Measurements from ENCODE around the gene WDR6.
A peak's percentile ranks its signal among the peaks of the same experiment; 100 is the strongest.

WDR6 gene, protein sequence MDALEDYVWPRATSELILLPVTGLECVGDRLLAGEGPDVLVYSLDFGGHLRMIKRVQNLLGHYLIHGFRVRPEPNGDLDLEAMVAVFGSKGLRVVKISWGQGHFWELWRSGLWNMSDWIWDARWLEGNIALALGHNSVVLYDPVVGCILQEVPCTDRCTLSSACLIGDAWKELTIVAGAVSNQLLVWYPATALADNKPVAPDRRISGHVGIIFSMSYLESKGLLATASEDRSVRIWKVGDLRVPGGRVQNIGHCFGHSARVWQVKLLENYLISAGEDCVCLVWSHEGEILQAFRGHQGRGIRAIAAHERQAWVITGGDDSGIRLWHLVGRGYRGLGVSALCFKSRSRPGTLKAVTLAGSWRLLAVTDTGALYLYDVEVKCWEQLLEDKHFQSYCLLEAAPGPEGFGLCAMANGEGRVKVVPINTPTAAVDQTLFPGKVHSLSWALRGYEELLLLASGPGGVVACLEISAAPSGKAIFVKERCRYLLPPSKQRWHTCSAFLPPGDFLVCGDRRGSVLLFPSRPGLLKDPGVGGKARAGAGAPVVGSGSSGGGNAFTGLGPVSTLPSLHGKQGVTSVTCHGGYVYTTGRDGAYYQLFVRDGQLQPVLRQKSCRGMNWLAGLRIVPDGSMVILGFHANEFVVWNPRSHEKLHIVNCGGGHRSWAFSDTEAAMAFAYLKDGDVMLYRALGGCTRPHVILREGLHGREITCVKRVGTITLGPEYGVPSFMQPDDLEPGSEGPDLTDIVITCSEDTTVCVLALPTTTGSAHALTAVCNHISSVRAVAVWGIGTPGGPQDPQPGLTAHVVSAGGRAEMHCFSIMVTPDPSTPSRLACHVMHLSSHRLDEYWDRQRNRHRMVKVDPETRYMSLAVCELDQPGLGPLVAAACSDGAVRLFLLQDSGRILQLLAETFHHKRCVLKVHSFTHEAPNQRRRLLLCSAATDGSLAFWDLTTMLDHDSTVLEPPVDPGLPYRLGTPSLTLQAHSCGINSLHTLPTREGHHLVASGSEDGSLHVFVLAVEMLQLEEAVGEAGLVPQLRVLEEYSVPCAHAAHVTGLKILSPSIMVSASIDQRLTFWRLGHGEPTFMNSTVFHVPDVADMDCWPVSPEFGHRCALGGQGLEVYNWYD

DNA sequence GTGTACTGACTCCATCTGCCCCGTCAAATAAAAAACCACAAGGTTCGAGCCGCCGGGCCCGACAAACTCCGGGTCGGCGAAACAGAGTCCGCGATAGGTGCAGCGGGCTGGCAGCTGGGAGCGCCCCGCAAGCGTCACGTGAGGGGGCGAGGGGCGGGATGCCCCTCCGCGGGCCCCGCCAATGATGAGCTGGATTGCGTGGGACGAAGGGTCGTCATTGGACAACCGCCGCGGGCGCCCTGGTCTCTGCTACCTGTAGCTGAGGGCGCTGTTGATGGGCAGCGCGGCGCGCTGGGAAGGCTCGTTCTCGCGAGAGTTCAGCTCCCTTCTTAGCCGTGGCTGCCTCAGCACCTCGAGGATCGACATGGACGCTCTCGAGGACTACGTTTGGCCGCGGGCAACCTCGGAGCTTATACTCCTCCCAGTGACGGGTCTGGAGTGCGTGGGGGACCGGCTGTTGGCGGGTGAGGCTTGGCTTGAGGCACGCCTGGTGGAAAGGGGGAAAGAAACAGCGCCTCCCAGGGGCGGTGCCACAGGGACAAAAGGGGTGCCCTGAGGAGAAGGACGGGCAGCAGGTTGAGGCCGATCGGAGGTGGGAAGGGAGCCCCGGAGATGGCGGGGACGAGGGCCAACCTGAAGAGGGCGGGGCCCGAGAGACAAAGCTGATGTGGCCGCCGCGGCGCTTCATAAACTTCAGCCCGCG, at the start of gene WDR6:
Gene WDR6, plus strand, starts transcription at position 324 of the 703 bp plus-strand sequence. Its CDS starts 41 bp downstream, at position 365.
- DNase-seq, result peak; percentile 94 to 96

DNA sequence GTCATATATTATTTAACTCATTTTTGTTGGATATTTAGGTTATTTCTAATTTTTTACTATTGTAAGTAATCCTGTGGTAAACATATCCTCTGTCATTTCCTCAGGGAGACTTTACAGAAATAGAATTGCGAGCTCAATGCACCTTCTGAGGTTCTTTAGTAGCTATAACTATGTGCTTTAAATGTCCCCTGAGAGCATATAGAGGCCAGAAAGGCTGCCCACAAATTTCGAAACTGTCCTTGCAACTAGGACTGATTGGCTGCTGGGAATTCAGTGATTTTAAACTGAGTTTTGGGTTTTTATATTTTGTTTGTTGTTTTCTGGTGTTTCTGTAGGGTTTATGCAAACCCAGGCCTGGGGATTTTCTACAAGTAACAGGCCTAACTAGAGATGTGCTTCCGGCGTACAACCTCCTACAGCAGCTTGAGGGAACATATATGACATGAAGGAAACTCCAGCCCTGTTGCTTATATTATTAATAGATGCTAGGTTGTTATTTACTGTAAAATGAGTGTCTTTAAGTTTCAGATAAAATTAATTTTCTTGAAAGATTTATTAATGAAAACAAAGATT, 46.3 kb upstream of the WDR6 start:
- DNase-seq, result no peak

DNA sequence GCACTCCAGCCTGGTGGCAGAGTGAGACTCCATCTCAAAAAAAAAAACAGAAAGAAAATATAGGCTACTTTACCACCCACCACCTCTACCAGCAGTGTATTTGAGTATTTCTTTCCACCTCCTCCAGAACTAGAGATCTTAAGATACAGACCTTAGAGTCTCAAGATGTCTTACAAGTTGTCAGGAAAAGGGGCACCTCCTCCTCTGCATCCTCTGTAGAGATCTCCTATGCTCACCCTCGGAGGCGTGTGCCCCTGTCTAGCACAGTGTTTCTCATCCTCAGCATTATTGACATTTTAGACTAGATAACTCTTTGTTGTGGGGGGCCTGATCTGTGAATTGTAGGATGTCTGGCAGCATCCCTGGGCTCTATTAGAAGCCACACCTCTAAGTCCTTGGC, 44.9 kb upstream of the WDR6 start:
- DNase-seq, result no peak

DNA sequence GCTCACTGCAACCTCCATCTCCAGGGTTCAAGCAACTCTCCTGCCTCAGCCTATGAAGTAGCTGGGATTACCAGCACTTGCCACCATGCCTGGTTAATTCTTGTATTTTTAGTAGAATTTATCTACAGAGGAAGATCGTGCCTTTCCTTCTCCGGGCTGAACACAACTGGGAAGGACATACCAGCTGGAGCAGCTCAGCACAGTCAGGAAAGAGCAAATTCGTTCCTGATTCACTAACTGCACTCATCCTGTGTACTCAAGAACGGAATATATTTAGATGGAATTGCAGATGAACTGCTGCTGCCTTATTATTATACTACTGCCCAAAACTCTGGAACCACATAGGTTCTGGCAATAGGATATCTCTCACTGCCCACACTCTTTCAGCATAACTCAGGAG, 44.3 kb upstream of the WDR6 start:
- no peak for DNase-seq

DNA sequence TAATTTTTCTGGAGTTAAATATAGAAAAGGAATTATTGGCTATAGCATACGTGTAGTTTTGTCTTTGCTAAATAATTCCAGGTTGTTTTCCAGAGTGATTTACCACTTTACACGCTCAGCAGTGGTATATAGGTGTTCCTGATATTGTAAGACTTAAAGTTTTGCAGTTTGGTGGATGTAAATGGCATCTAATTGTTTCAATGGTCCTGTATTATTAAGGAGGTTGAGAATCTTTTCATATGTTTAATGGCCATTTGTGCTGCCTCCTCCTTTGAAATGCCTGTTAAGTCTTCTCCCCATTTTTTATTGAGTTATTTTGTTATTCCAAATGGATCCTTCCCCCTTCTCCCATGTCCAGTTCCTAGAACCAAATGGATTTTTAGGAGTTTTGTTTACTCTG, 43.6 kb upstream of the WDR6 start:
- DNase-seq, result no peak

DNA sequence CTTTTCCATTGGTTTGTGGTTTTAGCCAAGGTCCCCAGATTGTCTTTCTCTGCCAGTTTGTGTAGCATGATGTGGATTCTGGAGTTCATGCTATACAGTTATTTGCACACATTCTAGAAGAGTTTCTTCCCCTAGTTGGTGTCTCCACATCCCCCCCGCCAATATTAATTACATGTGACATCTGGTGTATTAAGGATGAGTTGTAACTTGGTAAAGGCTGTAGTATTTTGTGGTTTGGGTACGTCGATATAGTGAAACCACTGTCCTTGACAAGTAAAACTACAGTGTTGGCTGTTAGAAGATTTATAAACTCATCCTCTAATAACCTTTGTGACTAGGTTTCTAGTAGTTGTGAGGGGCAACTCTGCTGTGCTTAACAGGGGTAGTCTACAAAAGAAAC, 40.8 kb upstream of the WDR6 start:
- no peak for DNase-seq

DNA sequence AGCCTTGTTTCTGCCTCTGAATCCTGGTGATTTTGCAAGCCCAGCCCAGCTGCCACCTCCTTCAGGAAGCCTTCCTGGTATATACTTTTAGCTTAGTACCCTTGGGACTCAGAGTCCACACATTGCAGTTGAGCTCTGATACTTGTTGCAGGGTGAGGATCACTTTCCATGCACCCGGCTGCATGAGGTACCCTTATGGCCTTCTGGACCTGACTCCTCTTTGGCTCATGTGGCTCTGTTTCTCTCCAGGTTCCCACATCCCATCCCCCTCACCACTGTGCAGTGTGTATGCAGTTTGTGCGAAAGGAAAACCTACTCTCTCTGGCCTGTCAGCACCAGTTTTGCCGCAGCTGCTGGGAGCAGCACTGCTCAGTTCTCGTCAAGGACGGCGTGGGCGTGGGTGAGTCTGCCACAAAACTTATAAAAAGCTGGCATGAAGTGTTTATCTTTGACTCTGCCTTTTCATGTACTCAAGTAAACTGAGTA, 40.3 kb upstream of the WDR6 start:
- peak; percentile 24 to 41 for DNase-seq

DNA sequence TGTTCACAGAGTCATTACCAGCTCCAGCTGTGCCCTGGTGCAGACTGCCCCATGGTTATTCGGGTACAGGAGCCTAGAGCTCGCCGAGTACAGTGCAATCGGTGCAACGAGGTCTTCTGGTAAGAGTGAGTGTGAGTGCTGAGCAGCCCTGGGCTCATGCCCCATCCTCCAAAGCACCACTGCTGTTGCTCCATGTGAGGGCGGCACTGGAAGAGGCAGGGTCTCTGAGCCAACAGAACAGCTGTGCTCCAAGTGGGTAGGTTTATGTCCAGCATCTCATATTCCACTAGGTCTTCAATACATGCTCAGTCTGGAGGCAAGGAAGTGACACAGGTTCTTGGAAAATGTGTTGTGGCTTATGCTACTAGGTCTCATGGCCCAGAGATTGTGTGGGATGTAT, 36.6 kb upstream of the WDR6 start:
- DNase-seq, result no peak

DNA sequence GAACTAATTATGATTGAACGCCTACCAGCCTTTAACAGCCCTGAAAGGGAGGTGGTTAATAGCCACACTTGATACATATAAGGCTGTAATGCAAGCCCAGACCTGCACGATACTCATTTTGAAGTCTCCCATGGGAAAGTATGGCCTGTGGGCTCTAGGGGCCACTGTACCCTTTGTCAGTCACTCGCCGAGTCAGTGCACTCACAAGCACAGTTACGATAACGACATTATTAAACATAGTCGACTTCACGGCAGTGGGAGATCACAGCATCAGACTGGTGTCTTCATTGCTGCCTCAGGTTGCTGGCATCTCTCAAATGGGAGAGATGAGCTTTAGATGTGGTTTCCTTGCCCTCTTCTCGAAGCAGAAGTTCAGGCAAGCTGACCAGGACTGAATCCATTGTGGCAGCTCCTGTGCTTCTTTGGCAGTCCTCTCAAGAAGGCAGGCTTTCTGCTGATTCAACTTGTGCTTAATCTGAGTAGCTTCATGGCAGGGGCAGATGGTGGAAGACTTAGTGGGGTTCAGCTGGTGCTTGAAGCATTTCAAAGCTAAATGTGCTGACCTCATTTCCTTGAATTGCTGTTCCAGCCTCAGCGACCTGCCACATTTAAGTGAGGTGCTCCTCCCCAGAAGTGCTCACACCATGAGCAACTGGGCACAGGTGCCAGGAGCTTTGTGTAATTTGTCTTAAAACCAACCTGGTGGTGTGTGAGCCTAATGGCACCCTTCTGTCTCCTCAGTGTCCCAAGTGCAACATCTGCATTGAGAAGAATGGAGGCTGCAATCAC, 32.9 kb upstream of the WDR6 start:
- DNase-seq, result no peak

DNA sequence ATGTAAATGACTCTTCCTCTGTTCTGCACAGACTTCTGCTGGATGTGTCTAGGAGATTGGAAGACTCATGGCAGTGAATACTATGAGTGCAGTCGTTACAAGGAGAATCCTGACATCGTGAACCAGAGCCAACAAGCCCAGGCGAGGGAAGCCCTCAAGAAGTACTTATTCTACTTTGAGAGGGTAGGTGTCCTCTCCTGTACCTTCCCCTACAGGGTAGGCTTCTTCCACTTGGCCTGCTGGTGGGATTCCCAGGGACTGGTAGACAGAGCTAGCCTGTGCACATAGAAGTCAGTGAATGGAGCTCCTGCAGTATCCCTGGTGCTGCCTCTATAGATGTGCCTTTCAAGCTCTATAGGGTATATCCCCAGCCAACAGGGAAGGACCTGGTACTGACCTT, 27.7 kb upstream of the WDR6 start:
- no peak for DNase-seq

DNA sequence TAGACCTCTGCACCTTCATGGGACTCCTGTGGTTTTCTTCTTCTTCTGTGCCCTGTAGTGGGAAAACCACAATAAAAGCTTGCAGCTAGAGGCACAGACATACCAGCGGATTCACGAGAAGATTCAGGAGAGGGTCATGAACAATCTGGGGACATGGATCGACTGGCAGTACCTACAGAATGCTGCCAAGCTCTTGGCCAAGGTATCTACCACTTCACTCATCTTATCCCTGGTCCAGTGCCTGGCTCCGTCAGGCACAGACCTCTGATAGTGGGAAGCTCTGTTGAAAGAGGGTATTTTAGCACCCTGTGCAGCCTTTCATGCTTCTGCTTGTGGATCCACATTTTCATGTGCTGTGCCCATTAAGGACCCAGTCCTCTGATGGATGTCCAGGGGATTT, 26.9 kb upstream of the WDR6 start:
- no peak for DNase-seq

DNA sequence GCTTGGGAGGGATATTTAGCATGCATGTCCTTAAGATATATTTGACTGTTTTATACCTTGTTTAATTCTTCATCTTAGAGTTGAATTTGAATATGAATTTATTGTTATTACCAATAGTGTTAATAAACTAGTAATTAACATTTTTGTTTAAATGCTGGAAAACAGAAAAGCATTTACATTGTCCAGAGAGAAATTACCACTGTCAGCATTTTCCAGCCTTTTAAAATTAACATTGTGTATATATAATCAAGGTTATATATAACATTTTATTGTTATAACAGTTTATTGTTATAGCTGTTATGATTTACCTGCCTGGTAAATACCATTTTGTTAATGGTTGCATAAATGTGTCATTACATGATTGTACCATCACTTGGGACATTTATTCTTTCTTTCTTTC, 25.2 kb upstream of the WDR6 start:
- DNase-seq, result no peak

DNA sequence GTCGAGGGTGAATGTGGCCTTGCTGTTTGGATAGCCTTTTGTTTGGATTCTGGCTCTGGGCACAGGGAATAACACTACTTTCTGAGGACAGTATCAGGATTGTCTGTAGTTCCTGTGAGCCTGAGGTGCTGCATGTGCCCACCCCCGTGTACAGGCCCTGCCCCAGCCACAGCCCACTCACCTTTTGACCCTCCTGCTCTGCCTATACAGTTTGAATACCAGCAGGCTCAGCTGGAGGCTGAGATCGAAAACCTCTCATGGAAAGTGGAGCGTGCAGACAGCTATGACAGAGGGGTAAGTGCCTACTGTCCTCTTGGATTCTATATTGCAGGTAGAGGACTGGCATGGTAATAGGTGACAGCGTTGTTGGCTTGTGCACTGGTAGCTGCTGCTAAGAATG, 24.5 kb upstream of the WDR6 start:
- no peak for DNase-seq

DNA sequence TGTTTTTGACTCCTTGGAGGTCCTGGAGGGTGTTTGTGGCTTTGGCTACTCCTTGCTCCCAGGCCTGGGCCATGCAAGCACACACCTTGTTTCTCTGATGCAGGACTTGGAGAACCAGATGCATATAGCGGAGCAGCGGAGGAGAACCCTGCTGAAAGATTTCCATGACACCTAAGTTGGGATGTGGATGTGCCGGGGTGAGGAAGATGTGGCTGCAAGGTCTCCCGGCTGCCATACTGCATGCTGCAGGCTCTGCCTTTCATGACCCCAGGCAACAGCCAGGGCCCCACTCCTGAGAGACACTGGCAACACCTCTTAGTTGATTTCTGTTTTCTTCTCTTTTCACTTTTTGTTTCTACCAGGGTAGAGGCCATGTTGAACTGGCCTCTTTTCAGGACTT, 24.1 kb upstream of the WDR6 start:
- no peak for DNase-seq

DNA sequence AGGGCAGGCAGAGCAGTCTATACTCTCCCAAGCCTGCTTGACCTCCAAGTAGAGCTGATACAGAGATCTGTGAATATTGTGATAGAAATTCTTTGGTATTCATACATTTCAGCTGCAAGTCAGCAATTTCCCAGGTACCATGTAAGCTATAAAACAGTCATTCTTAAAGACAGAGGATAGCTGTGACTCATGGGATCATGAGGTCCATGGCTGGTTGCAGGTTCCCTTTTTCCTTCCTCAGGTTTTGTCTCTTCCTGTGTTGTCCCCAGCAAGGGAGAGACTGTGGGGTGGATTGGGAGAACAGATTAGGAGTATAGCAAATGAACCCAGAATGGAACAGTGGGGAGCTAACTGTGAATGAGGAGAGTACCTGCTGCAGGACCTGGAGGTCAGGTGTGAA, 22.5 kb upstream of the WDR6 start:
- DNase-seq, result no peak

DNA sequence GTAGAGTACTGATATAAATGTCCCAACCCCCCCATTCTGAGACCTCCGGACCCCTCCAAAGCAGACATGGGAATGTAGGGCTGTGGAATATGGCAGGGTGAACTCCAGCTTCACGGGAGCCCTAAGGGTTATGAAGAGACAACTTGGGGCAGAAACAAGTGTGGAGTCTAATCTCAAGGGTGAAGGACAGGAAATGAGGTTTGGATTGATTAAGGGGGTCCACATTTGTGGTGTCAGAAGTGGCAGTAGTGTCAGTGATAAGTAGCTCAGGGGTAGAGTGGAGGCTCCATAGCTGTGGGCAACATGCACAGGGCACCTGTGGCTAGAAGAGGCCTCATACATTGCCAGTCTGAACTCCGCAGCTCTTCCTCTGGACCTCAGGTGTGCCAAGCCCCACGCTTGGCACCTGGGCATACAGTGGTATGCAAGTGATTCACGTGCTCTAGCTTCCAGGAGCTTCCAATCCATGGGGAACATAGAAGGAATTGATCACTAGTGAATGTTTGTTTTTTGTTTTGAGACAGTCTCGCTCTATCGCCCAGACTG, 21.3 kb upstream of the WDR6 start:
- no peak for DNase-seq

DNA sequence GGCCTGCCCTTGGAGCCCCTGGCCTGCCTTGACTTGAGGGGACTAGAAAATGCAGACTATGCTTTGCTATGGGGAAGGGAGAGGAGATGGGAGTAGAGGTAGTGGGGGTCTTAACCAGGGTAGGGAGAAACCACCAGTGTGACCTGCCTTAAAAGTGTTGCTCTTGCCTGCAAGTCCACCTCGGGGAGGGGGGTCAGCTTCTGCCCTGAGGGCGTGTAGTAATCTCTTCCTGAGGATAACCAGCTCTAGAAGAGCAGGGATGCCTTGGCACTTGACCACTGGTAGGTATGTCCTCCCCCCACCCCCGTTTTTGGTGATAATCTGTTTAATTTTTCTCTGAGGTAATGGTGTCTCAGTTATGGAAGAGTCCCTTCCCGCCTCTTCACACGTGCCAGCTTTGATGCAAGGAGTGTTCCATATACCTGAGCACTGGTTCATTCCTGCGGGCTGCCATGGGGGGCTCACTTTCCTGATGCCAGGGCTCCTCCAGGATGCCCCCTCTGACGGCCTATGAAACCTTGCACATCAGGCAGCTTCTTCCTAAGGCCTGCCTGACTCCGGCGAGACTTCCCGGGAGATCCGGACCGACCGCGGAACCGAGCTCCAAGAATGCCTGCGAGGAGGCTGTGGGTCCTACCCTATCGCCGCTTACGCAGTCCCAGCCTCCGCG, 17.9 kb upstream of the WDR6 start:
- DNase-seq, result no peak

DNA sequence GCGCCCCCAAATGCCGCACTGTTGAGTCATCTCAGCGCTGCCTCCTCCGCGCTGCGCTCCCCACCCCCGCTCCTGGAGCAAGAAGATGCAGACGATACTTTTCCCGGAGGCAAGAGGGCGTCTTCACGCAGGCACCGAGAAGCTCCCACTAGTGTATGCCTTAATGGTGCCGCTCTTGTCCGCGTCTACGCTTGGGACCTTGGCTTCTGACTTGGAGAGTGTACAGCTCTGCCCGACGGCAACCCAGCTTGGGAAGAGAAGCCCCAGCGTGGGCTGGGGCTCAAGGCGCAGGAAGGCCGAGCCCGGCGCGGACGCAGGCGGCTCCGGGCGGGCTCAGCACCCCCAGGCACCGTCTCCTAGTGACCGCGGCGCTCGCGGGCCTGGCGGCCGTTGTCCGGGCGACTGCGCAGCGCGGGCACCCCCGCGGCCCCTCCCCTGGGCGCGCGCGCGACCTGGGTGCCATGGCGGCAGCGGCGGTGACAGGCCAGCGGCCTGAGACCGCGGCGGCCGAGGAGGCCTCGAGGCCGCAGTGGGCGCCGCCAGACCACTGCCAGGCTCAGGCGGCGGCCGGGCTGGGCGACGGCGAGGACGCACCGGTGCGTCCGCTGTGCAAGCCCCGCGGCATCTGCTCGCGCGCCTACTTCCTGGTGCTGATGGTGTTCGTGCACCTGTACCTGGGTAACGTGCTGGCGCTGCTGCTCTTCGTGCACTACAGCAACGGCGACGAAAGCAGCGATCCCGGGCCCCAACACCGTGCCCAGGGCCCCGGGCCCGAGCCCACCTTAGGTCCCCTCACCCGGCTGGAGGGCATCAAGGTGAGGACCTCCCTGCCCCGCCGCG, 17.2 kb upstream of the WDR6 start, which contains the start of gene P4HTM:
Gene P4HTM, plus strand, starts transcription at position 446 of the 840 bp plus-strand sequence. Its CDS starts 16 bp downstream, at position 462.
- DNase-seq, result peak; percentile 68 to 70

DNA sequence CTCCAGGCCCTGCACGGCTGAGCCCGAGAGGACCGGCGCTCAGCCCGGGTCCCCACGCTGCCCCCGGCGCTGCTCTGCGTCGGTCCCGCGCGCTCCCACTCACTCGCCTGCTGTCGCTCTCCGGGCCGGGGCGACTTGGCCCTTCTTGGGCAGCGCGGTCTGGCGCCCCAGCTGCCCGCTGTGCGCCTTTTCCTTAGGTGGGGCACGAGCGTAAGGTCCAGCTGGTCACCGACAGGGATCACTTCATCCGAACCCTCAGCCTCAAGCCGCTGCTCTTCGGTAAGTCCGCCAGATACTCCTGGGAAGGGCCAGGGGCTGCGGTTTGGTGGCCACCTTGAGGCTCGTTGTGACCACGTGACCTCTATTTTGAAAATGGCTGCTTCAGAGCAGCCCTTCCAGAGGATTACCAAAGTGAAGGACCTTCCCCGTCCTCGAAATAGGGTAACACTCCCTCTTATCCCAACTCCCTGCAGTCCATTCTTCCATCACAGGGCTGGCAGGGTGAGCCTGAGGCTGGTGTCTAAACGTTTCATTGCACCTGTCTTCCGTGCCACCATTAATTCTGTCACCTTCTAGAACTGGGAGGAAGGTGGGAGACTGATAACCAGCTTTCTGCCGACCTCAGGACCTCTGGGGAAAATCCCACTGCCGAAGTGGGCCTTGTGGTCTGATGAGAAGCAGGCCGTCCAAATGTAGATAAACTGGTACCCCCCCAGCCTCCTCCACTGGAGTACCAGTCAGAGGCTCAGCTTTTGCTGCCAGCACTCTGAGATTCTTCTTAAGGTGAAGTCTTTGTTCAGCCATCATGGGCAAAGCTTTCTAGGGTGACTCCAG, 16.3 kb upstream of the WDR6 start:
- no peak for DNase-seq
